IMR-90 (cell line): ENCODE results near the gene OXSR1.

ENCODE experiments used
- BHLHE40 ChIP-seq: fragments of 150-350 bp; IDR thresholded peaks from 2 replicates; pipeline ENCODE4 v1.6.1; 2016; ENCODE audit warnings: mild to moderate bottlenecking, low read depth, low read length
- CEBPB ChIP-seq: IDR thresholded peaks from 2 replicates; pipeline ENCODE4 v1.6.1; 2012; ENCODE audit warnings: low read depth, low read length, improper control_type of control experiment
- CHD1 ChIP-seq: IDR thresholded peaks from 2 replicates; pipeline ENCODE4 v1.6.1; 2012; ENCODE audit warnings: low read depth, low read length, improper control_type of control experiment
- CTCF ChIP-seq: conservative IDR thresholded peaks from 2 replicates; pipeline ENCODE4 v1.5.1; 2012; ENCODE audit warnings: mild to moderate bottlenecking, low read depth, low read length, improper control_type of control experiment
- ELK1 ChIP-seq: fragments of 150-350 bp; IDR thresholded peaks from 2 replicates; pipeline ENCODE4 v1.6.1; 2016; ENCODE audit warnings: low read depth, mild to moderate bottlenecking, low read length, moderate library complexity, borderline replicate concordance
- MAFK ChIP-seq: IDR thresholded peaks from 2 replicates; pipeline ENCODE4 v1.6.1; 2012; ENCODE audit warnings: low read depth, low read length, improper control_type of control experiment
- MXI1 ChIP-seq: IDR thresholded peaks from 2 replicates; pipeline ENCODE4 v1.6.1; 2012; ENCODE audit warnings: low read depth, mild to moderate bottlenecking, low read length, moderate library complexity, borderline replicate concordance
- POLR2A ChIP-seq: IDR thresholded peaks from 2 replicates; pipeline ENCODE4 v1.6.1; 2012; ENCODE audit warnings: mild to moderate bottlenecking, low read depth, low read length
- RAD21 ChIP-seq: IDR thresholded peaks from 2 replicates; pipeline ENCODE4 v1.6.1; 2012; ENCODE audit warnings: low read length, improper control_type of control experiment
- RCOR1 ChIP-seq: IDR thresholded peaks from 2 replicates; pipeline ENCODE4 v1.6.1; 2012; ENCODE audit warnings: mild to moderate bottlenecking, low read length, improper control_type of control experiment; ENCODE audit not compliant: insufficient replicate concordance
- USF2 ChIP-seq: fragments of 150-350 bp; IDR thresholded peaks from 2 replicates; pipeline ENCODE4 v1.6.1; 2017; ENCODE audit warnings: mild to moderate bottlenecking, antibody characterized with exemption, low read length, low read depth

- TF ChIP-seq POLR2A = no peak
- TF ChIP-seq MAFK = no peak
- TF ChIP-seq RAD21 = no peak
- no peak for TF ChIP-seq CTCF
- no peak for TF ChIP-seq MXI1
- no peak for TF ChIP-seq CHD1
- no peak for TF ChIP-seq CEBPB
- no peak for TF ChIP-seq ELK1
- TF ChIP-seq RCOR1 = no peak
- TF ChIP-seq USF2 = no peak
- TF ChIP-seq BHLHE40 = no peak
These were observed 38.4 kb downstream of the OXSR1 start for GRCh38 chr3:38203690-38204089.
